ENCODE measurements around the gene CDC42BPG.

The CDC42BPG gene

DNA sequence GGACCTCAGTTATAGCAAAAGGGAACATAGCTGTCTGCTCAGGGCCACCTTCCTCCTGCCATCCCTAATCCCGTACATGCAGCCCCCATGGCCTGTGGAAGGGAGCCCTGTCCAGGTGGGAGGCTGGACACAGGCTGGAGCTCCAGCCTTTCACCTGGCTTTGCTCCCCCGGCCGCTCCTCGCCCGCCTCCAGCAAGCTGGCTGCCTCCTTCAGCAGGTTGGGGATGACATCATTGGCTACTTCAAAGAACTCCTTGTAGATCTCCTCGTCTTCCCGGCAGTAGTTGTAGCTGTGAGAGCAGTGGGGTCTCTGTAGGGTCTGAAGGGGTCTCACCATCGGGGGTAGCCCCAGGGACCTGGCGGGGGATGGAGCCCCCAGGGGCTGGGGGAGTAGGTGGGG, 39.0 kb downstream of the CDC42BPG start:
- no peak overlapping the region for H2AFZ ChIP-seq (ENCODE audit: insufficient read depth, low read length, poor library complexity)
- H3K18ac ChIP-seq (ENCODE audit: low read length) = no peak overlapping the region
- H3K27me3 ChIP-seq (ENCODE audit: insufficient read depth, low read length) = no peaks in the 10 kb centered on the region
- H2BK5ac ChIP-seq (ENCODE audit: low read depth, low read length, poor library complexity) = no peak overlapping the region
- H3K9me3 ChIP-seq (ENCODE audit: insufficient read depth, low read depth, low read length) = no peaks in the 10 kb centered on the region
- H3K4me3 ChIP-seq (ENCODE audit: low read depth, low read length) = no peak overlapping the region
- H3K4me2 ChIP-seq (ENCODE audit: low read length) = no peak overlapping the region
- no peak overlapping the region for H3K23ac ChIP-seq (ENCODE audit: low read length)
- no peak overlapping the region for H3K9ac ChIP-seq (ENCODE audit: low read length)
- H4K8ac ChIP-seq (ENCODE audit: low read depth, low read length) = no peak overlapping the region
- no peak overlapping the region for H2BK12ac ChIP-seq (ENCODE audit: low read length)
- no peak overlapping the region for H3K27ac ChIP-seq (ENCODE audit: low read depth, low read length)
- no peak for DNase-seq
- H3K36me3 ChIP-seq (ENCODE audit: control insufficient read depth in 1 of 2, insufficient read depth in 2 of 2, low read length in 2 of 2) = peaks cover 39 to 43% of the 10 kb centered on the region in 2 experiments
- H2BK120ac ChIP-seq (ENCODE audit: insufficient read depth, low read length, poor library complexity) = no peak overlapping the region
- peaks cover 16% of the 10 kb centered on the region for H3K79me1 ChIP-seq (ENCODE audit: low read length)
- H2AK5ac ChIP-seq (ENCODE audit: low read length) = no peak overlapping the region
- H3K14ac ChIP-seq (ENCODE audit: low read length) = no peak overlapping the region
- peaks cover 3% of the 10 kb centered on the region for H3K79me2 ChIP-seq (ENCODE audit: control insufficient read depth, insufficient read depth, low read length, poor library complexity)
- no CpG with 5 or more reads among the region's 9 CpGs for WGBS (ENCODE audit: extremely low coverage, insufficient coverage, insufficient read length)
- peaks cover 10 to 20% of the 10 kb centered on the region in 2 experiments for H3K4me1 ChIP-seq (ENCODE audit: control insufficient read depth in 1 of 2, insufficient read depth in 2 of 2, low read length in 2 of 2)
- H3K4ac ChIP-seq (ENCODE audit: low read depth, low read length) = no peak overlapping the region
- H4K91ac ChIP-seq (ENCODE audit: low read depth, low read length) = no peak overlapping the region
- H4K12ac ChIP-seq (ENCODE audit: low read depth, low read length) = no peak overlapping the region

DNA sequence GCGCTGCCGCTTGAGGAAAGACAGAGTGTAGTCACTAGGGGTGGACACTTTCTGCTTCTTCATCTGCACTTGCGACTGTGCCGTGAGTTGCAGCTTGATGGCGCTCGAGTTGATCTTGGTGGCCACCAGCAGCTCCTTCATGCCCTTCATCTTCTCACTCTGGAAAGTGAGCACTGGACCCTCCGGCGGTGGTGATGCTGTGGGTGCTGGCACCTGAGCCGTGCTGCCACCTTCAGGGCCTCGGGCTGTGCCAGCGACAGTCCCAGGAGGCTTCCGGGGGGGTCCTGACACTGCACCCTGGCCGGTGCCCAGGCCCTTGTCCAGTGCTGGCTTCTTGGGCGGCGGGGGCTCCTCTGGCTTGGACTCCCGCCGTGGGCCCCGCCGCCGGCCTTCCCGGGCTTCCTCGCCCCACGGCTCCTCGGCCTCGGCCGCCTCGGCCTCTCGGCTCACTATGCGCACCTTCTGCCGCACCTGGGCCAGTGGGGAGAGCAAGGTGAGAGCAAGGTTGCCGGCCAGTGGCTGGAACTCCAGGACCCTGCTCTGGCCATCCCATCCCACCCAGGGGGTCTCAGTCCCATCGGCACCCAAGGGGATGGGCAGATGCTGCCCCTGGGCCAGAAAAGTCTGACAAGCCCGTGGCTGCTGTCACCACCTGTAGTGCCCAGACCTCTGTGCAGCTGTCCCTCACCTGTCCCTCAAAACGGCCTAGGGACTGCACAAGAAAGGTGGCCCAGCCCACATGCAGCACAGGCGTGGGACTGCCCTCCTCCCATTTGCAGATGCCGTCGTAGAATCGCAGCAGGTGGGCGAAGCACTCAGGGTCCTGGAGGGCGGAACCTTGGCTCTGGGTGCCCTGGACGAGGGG, 39.9 kb downstream of the CDC42BPG start:
- H3K23ac ChIP-seq (ENCODE audit: low read length) = no peak overlapping the region
- peaks cover 44 to 46% of the 10 kb centered on the region in 2 experiments for H3K36me3 ChIP-seq (ENCODE audit: control insufficient read depth in 1 of 2, insufficient read depth in 2 of 2, low read length in 2 of 2)
- no peak overlapping the region for H4K91ac ChIP-seq (ENCODE audit: low read depth, low read length)
- H3K79me2 ChIP-seq (ENCODE audit: control insufficient read depth, insufficient read depth, low read length, poor library complexity) = peaks cover 1% of the 10 kb centered on the region
- H2BK5ac ChIP-seq (ENCODE audit: low read depth, low read length, poor library complexity) = no peak overlapping the region
- H3K4ac ChIP-seq (ENCODE audit: low read depth, low read length) = no peak overlapping the region
- H2BK120ac ChIP-seq (ENCODE audit: insufficient read depth, low read length, poor library complexity) = no peak overlapping the region
- no peak overlapping the region for H3K9ac ChIP-seq (ENCODE audit: low read length)
- no peaks in the 10 kb centered on the region for H3K27me3 ChIP-seq (ENCODE audit: insufficient read depth, low read length)
- H3K4me2 ChIP-seq (ENCODE audit: low read length) = no peak overlapping the region
- H3K4me3 ChIP-seq (ENCODE audit: low read depth, low read length) = no peak overlapping the region
- no peaks in the 10 kb centered on the region for H3K9me3 ChIP-seq (ENCODE audit: insufficient read depth, low read depth, low read length)
- no CpG with 5 or more reads among the region's 41 CpGs for WGBS (ENCODE audit: extremely low coverage, insufficient coverage, insufficient read length)
- no peak overlapping the region for H3K27ac ChIP-seq (ENCODE audit: low read depth, low read length)
- no peak overlapping the region for H4K12ac ChIP-seq (ENCODE audit: low read depth, low read length)
- H2AK5ac ChIP-seq (ENCODE audit: low read length) = no peak overlapping the region
- peaks cover 11% of the 10 kb centered on the region for H3K79me1 ChIP-seq (ENCODE audit: low read length)
- H2AFZ ChIP-seq (ENCODE audit: insufficient read depth, low read length, poor library complexity) = no peak overlapping the region
- H2BK12ac ChIP-seq (ENCODE audit: low read length) = no peak overlapping the region
- no peak overlapping the region for H4K8ac ChIP-seq (ENCODE audit: low read depth, low read length)
- H3K4me1 ChIP-seq (ENCODE audit: control insufficient read depth in 1 of 2, insufficient read depth in 2 of 2, low read length in 2 of 2) = peaks cover 9 to 20% of the 10 kb centered on the region in 2 experiments
- H3K14ac ChIP-seq (ENCODE audit: low read length) = no peak overlapping the region
- no peak overlapping the region for H3K18ac ChIP-seq (ENCODE audit: low read length)
- no peak for DNase-seq

DNA sequence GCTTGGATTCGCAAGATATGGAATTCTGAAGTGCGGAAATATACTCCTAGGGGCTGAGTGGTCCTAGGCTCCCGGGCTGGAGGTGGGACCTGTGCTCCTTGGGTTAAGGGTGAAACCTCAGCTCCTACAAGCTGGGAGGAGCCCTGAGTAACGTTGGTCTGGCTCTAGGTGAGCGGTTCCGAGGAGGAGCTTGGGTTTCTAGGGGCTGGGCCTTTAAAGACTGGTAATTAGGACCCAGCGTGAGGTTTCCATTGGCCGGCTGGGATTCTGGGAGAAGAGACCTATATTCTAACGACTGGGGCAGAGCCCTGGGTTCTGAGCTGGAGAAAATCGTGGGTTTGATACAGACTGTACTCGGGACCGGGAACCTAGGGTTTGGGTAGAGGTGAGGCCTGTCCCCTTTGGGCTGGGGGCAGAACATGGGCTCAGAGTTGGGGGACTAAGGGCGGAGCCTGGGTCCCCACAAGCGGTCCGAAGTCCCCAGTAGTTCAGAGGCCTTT, 40.6 kb downstream of the CDC42BPG start:
- no peak overlapping the region for H3K4ac ChIP-seq (ENCODE audit: low read depth, low read length)
- H2AFZ ChIP-seq (ENCODE audit: insufficient read depth, low read length, poor library complexity) = peak overlapping the region; percentile 20
- H3K18ac ChIP-seq (ENCODE audit: low read length) = no peak overlapping the region
- peak overlapping the region; percentile 77 for H3K4me2 ChIP-seq (ENCODE audit: low read length)
- no peak overlapping the region for H3K9ac ChIP-seq (ENCODE audit: low read length)
- peaks cover 11% of the 10 kb centered on the region for H3K79me1 ChIP-seq (ENCODE audit: low read length)
- H2BK12ac ChIP-seq (ENCODE audit: low read length) = no peak overlapping the region
- H2BK120ac ChIP-seq (ENCODE audit: insufficient read depth, low read length, poor library complexity) = no peak overlapping the region
- WGBS (ENCODE audit: extremely low coverage, insufficient coverage, insufficient read length) = no CpG with 5 or more reads among the region's 15 CpGs
- no peak overlapping the region for H4K91ac ChIP-seq (ENCODE audit: low read depth, low read length)
- peak overlapping the region; percentile 52 for H3K27ac ChIP-seq (ENCODE audit: low read depth, low read length)
- H4K8ac ChIP-seq (ENCODE audit: low read depth, low read length) = peak overlapping the region; percentile 47
- H3K27me3 ChIP-seq (ENCODE audit: insufficient read depth, low read length) = no peaks in the 10 kb centered on the region
- no peak overlapping the region for H2AK5ac ChIP-seq (ENCODE audit: low read length)
- no peaks in the 10 kb centered on the region for H3K9me3 ChIP-seq (ENCODE audit: insufficient read depth, low read depth, low read length)
- peak in 1 of 2 donors; percentile 35 for DNase-seq
- no peak overlapping the region for H2BK5ac ChIP-seq (ENCODE audit: low read depth, low read length, poor library complexity)
- no peak overlapping the region for H4K12ac ChIP-seq (ENCODE audit: low read depth, low read length)
- no peak overlapping the region for H3K4me3 ChIP-seq (ENCODE audit: low read depth, low read length)
- no peak overlapping the region for H3K14ac ChIP-seq (ENCODE audit: low read length)
- H3K4me1 ChIP-seq (ENCODE audit: control insufficient read depth in 1 of 2, insufficient read depth in 2 of 2, low read length in 2 of 2) = peaks cover 8 to 15% of the 10 kb centered on the region in 2 experiments
- no peaks in the 10 kb centered on the region for H3K79me2 ChIP-seq (ENCODE audit: control insufficient read depth, insufficient read depth, low read length, poor library complexity)
- H3K36me3 ChIP-seq (ENCODE audit: control insufficient read depth in 1 of 2, insufficient read depth in 2 of 2, low read length in 2 of 2) = peaks cover 50 to 52% of the 10 kb centered on the region in 2 experiments
- H3K23ac ChIP-seq (ENCODE audit: low read length) = no peak overlapping the region

DNA sequence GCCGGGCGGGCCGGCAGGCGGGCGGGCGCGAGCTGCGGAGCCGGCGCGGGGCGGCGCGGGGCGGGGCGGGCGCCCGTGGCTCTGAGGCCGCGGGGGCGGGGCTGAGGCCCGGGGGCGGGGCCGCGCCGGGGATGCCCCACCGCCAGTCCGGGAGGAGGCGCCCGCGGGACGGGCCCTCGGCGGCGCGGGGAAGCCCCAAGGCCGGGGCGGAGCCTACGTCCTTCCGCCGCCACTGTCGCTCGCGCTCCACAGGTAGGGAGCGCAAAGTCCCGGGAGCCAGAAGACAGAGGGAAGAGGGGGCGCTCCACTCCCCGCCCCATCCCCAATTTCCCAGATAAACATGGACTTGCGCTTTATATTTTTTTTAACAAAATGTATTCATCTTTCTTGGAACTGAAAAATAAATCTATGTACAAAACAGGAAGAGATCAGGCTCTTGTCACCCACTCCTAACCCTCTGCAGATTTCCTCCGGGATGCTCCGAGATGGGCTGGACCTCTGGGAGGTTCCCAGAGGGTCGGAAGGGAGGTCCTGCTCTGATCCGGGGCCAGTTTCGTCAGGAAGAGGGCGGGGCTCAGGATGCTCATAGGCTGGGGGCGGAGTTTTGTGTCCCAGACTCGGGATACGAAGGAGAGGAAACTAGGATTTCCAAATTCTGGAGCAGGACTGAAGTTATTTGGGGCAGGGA, 41.2 kb downstream of the CDC42BPG start, which contains the start of gene MAP4K2:
MAP4K2 (minus strand) TSS at position 57 of the 688 bp plus-strand sequence. CDS start 65 bp downstream, outside the sequence.
- peak within 1 kb of the TSS; percentile 56 for H2BK5ac ChIP-seq (ENCODE audit: low read depth, low read length, poor library complexity)
- peak within 1 kb of the TSS; percentile 75 for H4K12ac ChIP-seq (ENCODE audit: low read depth, low read length)
- H3K4me1 ChIP-seq (ENCODE audit: control insufficient read depth in 1 of 2, insufficient read depth in 2 of 2, low read length in 2 of 2) = peaks cover 8 to 15% of the 10 kb centered on the region in 2 experiments
- H3K4me3 ChIP-seq (ENCODE audit: low read depth, low read length) = peak within 1 kb of the TSS; percentile 80
- peaks cover 11% of the 10 kb centered on the region for H3K79me1 ChIP-seq (ENCODE audit: low read length)
- DNase-seq = peak; percentile 84 to 91
- peak within 1 kb of the TSS; percentile 77 for H3K4me2 ChIP-seq (ENCODE audit: low read length)
- H3K79me2 ChIP-seq (ENCODE audit: control insufficient read depth, insufficient read depth, low read length, poor library complexity) = no peaks in the 10 kb centered on the region
- peak within 1 kb of the TSS; percentile 75 for H2AK5ac ChIP-seq (ENCODE audit: low read length)
- H2AFZ ChIP-seq (ENCODE audit: insufficient read depth, low read length, poor library complexity) = peak within 1 kb of the TSS; percentile 61
- H3K4ac ChIP-seq (ENCODE audit: low read depth, low read length) = no peak within 1 kb of the TSS
- peak within 1 kb of the TSS; percentile 8 for H3K9ac ChIP-seq (ENCODE audit: low read length)
- peaks cover 52 to 53% of the 10 kb centered on the region in 2 experiments for H3K36me3 ChIP-seq (ENCODE audit: control insufficient read depth in 1 of 2, insufficient read depth in 2 of 2, low read length in 2 of 2)
- no peak within 1 kb of the TSS for H3K23ac ChIP-seq (ENCODE audit: low read length)
- no peaks in the 10 kb centered on the region for H3K9me3 ChIP-seq (ENCODE audit: insufficient read depth, low read depth, low read length)
- H2BK12ac ChIP-seq (ENCODE audit: low read length) = peak within 1 kb of the TSS; percentile 37
- peak within 1 kb of the TSS; percentile 38 for H3K14ac ChIP-seq (ENCODE audit: low read length)
- peak within 1 kb of the TSS; percentile 52 for H3K27ac ChIP-seq (ENCODE audit: low read depth, low read length)
- no peak within 1 kb of the TSS for H2BK120ac ChIP-seq (ENCODE audit: insufficient read depth, low read length, poor library complexity)
- WGBS (ENCODE audit: extremely low coverage, insufficient coverage, insufficient read length) = no CpG with 5 or more reads among the region's 58 CpGs
- H4K8ac ChIP-seq (ENCODE audit: low read depth, low read length) = peak within 1 kb of the TSS; percentile 83
- no peaks in the 10 kb centered on the region for H3K27me3 ChIP-seq (ENCODE audit: insufficient read depth, low read length)
- H3K18ac ChIP-seq (ENCODE audit: low read length) = peak within 1 kb of the TSS; percentile 60
- peak within 1 kb of the TSS; percentile 59 for H4K91ac ChIP-seq (ENCODE audit: low read depth, low read length)
